ENCODE measurements around the gene CDC7. TPM values are rescaled to one million over a fixed set of nuclear protein-coding genes. Genes with fewer than 3 reads are reported as not detected.
A peak's percentile ranks its signal among the peaks of the same experiment; 100 is the strongest.

Gene CDC7
- total RNA-seq, 1 donor from 2014 or later = 3.9 TPM

GRCh38 chr1:91552596-91552995, 51.9 kb downstream of the CDC7 start:
- Mint-ChIP-seq H3K27ac (ENCODE audit: unreplicated experiment) (no peak overlapping the region), H3K4me1 (ENCODE audit: low read depth) (peaks cover 30% of the 10 kb centered on the region), H3K36me3 (ENCODE audit: low read depth) (no peaks in the 10 kb centered on the region)

GRCh38 chr1:91553177-91553591, 52.5 kb downstream of the CDC7 start:
- peaks cover 3% of the 10 kb centered on the region for H3K9me3 Mint-ChIP-seq (ENCODE audit: low read depth)
- DNase-seq (ENCODE audit: low spot score) = no peak
- no peak for TF ChIP-seq CTCF (IDR thresholded peaks at IDR 0.05)
- H3K4me3 Mint-ChIP-seq (ENCODE audit: unreplicated experiment) = no peak overlapping the region
- no peak overlapping the region for H3K27ac Mint-ChIP-seq (ENCODE audit: unreplicated experiment)
- H3K4me1 Mint-ChIP-seq (ENCODE audit: low read depth) = peaks cover 30% of the 10 kb centered on the region
- H3K27me3 Mint-ChIP-seq (ENCODE audit: low read depth) = no peaks in the 10 kb centered on the region
- no peaks in the 10 kb centered on the region for H3K36me3 Mint-ChIP-seq (ENCODE audit: low read depth)

More at GRCh38 chr1:91552596-91552995, 51.9 kb downstream of the CDC7 start:
- no peak for DNase-seq (ENCODE audit: low spot score)
- H3K27me3 Mint-ChIP-seq (ENCODE audit: low read depth) = no peaks in the 10 kb centered on the region
- TF ChIP-seq CTCF (IDR thresholded peaks at IDR 0.05) = no peak
- H3K9me3 Mint-ChIP-seq (ENCODE audit: low read depth) = peaks cover 3% of the 10 kb centered on the region
- no peak overlapping the region for H3K4me3 Mint-ChIP-seq (ENCODE audit: unreplicated experiment)

GRCh38 chr1:91555074-91555730, 54.6 kb downstream of the CDC7 start:
- TF ChIP-seq CTCF (IDR thresholded peaks at IDR 0.05) = peak; percentile 51
- Mint-ChIP-seq H3K27ac (ENCODE audit: unreplicated experiment) (no peak overlapping the region), H3K4me3 (ENCODE audit: unreplicated experiment) (no peak overlapping the region)

GRCh38 chr1:91555821-91556531, 55.3 kb downstream of the CDC7 start:
- Mint-ChIP-seq H3K9me3 (ENCODE audit: low read depth) (no peaks in the 10 kb centered on the region), H3K4me3 (ENCODE audit: unreplicated experiment) (no peak overlapping the region), H3K36me3 (ENCODE audit: low read depth) (no peaks in the 10 kb centered on the region), H3K27ac (ENCODE audit: unreplicated experiment) (no peak overlapping the region), H3K27me3 (ENCODE audit: low read depth) (no peaks in the 10 kb centered on the region), H3K4me1 (ENCODE audit: low read depth) (peaks cover 30% of the 10 kb centered on the region)
- no peak for DNase-seq (ENCODE audit: low spot score)
- TF ChIP-seq CTCF (IDR thresholded peaks at IDR 0.05) = no peak

More at GRCh38 chr1:91555074-91555730, 54.6 kb downstream of the CDC7 start:
- no peaks in the 10 kb centered on the region for H3K27me3 Mint-ChIP-seq (ENCODE audit: low read depth)
- H3K9me3 Mint-ChIP-seq (ENCODE audit: low read depth) = peaks cover 3% of the 10 kb centered on the region
- H3K4me1 Mint-ChIP-seq (ENCODE audit: low read depth) = peaks cover 30% of the 10 kb centered on the region
- DNase-seq (ENCODE audit: low spot score) = no peak
- H3K36me3 Mint-ChIP-seq (ENCODE audit: low read depth) = no peaks in the 10 kb centered on the region

- Mint-ChIP-seq H3K27me3 (ENCODE audit: low read depth) (no peaks in the 10 kb centered on the region), H3K27ac (ENCODE audit: unreplicated experiment) (peak overlapping the region; percentile 50), H3K9me3 (ENCODE audit: low read depth) (no peaks in the 10 kb centered on the region), H3K4me3 (ENCODE audit: unreplicated experiment) (no peak overlapping the region), H3K4me1 (ENCODE audit: low read depth) (peaks cover 30% of the 10 kb centered on the region), H3K36me3 (ENCODE audit: low read depth) (no peaks in the 10 kb centered on the region)
- TF ChIP-seq CTCF (IDR thresholded peaks at IDR 0.05) = no peak
- DNase-seq (ENCODE audit: low spot score) = no peak
These were observed 55.9 kb downstream of the CDC7 start for GRCh38 chr1:91556556-91556955.
